Testis (tissue), 3 donors: Measurements from ENCODE around the gene SEMA3F. TPM values are rescaled to one million over a fixed set of nuclear protein-coding genes. Genes with fewer than 3 reads are reported as not detected.

ENCODE experiments used
- DNase-seq: peaks from one replicate; pipeline ENCODE4 v3.0.0-alpha.2; 2019
- H3K27ac ChIP-seq, 2 donors: fragments of 200-600 bp; sonication (generic); one replicate each; pipeline ENCODE4 v1.5.1; 2019
- H3K27me3 ChIP-seq: fragments of 200-600 bp; sonication (generic); one replicate; pipeline ENCODE4 v1.5.1; 2019
- H3K36me3 ChIP-seq: fragments of 200-600 bp; sonication (generic); one replicate; pipeline ENCODE4 v1.5.1; 2017; ENCODE audit warnings: low read depth; ENCODE audit errors: missing control alignments
- H3K4me1 ChIP-seq: fragments of 200-600 bp; sonication (generic); one replicate; pipeline ENCODE4 v1.5.1; 2019
- H3K4me3 ChIP-seq, 2 donors: fragments of 200-600 bp; sonication (generic); one replicate each; pipeline ENCODE4 v1.5.1; 2017 to 2019
- H3K9me3 ChIP-seq: fragments of 200-600 bp; sonication (generic); one replicate; pipeline ENCODE4 v1.5.1; 2017
- POLR2A ChIP-seq: fragments of 450-650 bp; IDR thresholded peaks from one replicate; pipeline ENCODE4 v1.6.1; 2017; ENCODE audit warnings: antibody characterized with exemption, mild to moderate bottlenecking, moderate library complexity
- WGBS, 2 donors: methylation state at CpG; one replicate each; pipeline ENCODE4 v1.1.5; 2018; 5-methylcytosine and 5-hydroxymethylcytosine counted together
- intact Hi-C: fragments of 100-400 bp; cut with DNase I; formaldehyde crosslinking; loops from one replicate; pipeline ENCODE4 v1.15.1; 2023; ENCODE audit warnings: low total_unique reads
- polyA plus RNA-seq: library from polyadenylated mRNA; stranded (reverse); fragments of 350-450 nt; fragmentation: Illumina TruSeq; extraction: RNeasy Lipid Tissue Mini Kit (QIAGEN cat#74804); gene quantifications from one replicate; pipeline ENCODE4 v1.2.3, GENCODE V29; 2014; ENCODE audit warnings: low read depth, low replicate concordance; ENCODE audit not compliant: insufficient read depth
- total RNA-seq, 2 donors: library from RNA; depleted of rRNA; stranded (reverse); fragments of >200 nt; gene quantifications; one replicate each; pipeline ENCODE4 v1.2.3, GENCODE V29; 2016
- TF ChIP-seq, protein P1 (sequence below), 3 experiments: fragments of 450-650 bp in 2 of 3; fragments of 200-600 bp in 1 of 3; sonication (generic) in 1 of 3; IDR thresholded peaks; one replicate each; pipeline ENCODE4 v1.5.1; 2016 to 2019; ENCODE audit warnings: antibody characterized with exemption in 3 of 3, mild to moderate bottlenecking in 2 of 3, moderate library complexity in 1 of 3

SEMA3F gene
- total and polyA plus RNA-seq, 3 donors from 2014 or later, result 6.9 to 8.3 (median 7.5) TPM

DNA sequence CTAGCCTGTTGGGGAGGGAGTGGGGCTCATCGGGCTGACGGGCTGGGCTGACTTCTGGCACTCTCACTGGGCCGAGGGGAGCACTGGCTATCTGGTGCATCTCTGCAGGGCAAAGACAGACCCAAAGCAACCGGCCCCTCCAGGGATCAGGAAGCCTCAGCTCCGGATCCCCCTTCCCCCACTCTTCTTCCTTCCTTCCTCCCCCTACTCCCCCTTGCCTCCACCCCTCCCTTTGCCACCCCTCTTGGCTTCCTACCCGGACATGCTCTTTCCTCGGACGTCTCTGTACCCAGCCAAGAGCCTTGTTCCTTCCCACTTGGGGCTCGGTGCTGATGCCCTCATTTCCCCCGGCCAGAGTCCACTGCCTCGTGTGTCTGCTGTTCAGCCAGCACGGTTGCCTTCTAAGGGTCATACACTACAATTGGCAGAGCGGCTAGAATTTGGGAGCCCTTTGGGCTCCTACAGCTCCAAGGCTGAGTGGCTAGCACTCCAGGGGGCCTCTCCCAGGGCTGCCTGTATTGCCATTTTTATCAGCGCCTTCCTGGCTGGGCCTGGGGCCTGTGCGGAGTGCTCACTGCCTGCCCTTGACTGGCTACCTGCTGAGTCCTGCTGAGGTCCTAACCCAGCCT, 10.9 kb downstream of the SEMA3F start:
- no peak overlapping the region for H3K27ac ChIP-seq
- no peak for TF ChIP-seq POLR2A
- TF ChIP-seq, protein P1, sequence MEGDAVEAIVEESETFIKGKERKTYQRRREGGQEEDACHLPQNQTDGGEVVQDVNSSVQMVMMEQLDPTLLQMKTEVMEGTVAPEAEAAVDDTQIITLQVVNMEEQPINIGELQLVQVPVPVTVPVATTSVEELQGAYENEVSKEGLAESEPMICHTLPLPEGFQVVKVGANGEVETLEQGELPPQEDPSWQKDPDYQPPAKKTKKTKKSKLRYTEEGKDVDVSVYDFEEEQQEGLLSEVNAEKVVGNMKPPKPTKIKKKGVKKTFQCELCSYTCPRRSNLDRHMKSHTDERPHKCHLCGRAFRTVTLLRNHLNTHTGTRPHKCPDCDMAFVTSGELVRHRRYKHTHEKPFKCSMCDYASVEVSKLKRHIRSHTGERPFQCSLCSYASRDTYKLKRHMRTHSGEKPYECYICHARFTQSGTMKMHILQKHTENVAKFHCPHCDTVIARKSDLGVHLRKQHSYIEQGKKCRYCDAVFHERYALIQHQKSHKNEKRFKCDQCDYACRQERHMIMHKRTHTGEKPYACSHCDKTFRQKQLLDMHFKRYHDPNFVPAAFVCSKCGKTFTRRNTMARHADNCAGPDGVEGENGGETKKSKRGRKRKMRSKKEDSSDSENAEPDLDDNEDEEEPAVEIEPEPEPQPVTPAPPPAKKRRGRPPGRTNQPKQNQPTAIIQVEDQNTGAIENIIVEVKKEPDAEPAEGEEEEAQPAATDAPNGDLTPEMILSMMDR (IDR thresholded peaks at IDR 0.05), result no peak
- H3K4me1 ChIP-seq, result peaks cover 30% of the 10 kb centered on the region
- no peaks in the 10 kb centered on the region for H3K36me3 ChIP-seq
- no peaks in the 10 kb centered on the region for H3K27me3 ChIP-seq
- H3K9me3 ChIP-seq, result no peaks in the 10 kb centered on the region
- no peak overlapping the region for H3K4me3 ChIP-seq
- 57 to 66% methylated on average over 11 to 15 of the region's 15 CpGs for WGBS, 2 donors
- DNase-seq, result no peak
- intact Hi-C loops, result no loop called here

DNA sequence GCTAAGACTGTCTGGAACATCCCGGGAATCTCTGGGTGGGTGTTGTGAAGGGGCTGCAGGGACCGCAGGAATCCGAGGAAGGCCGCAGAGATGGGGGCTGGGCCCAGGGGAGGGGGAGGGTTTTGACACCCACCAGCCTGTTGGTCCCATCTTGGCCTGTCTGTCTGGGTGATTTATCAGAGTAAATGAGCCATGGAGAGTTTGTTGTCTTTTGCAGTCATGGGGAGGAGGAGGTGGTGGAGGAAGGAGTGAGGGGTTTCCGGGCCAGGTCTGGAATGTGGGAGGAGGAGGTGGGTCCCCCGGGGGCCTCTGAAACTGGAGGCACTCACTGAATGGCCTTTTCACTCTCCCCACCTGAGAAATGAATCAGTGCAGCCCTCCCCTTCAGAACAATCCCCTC, 11.5 kb downstream of the SEMA3F start:
- no peaks in the 10 kb centered on the region for H3K9me3 ChIP-seq
- no peaks in the 10 kb centered on the region for H3K36me3 ChIP-seq
- no peak for TF ChIP-seq POLR2A
- H3K4me1 ChIP-seq, result peaks cover 25% of the 10 kb centered on the region
- H3K27me3 ChIP-seq, result no peaks in the 10 kb centered on the region
- H3K27ac ChIP-seq, result no peak overlapping the region
- no peak for DNase-seq
- no peak overlapping the region for H3K4me3 ChIP-seq
- 77 to 80% methylated on average over 6 of the region's 6 CpGs for WGBS, 2 donors
- intact Hi-C loops, result no loop called here

DNA sequence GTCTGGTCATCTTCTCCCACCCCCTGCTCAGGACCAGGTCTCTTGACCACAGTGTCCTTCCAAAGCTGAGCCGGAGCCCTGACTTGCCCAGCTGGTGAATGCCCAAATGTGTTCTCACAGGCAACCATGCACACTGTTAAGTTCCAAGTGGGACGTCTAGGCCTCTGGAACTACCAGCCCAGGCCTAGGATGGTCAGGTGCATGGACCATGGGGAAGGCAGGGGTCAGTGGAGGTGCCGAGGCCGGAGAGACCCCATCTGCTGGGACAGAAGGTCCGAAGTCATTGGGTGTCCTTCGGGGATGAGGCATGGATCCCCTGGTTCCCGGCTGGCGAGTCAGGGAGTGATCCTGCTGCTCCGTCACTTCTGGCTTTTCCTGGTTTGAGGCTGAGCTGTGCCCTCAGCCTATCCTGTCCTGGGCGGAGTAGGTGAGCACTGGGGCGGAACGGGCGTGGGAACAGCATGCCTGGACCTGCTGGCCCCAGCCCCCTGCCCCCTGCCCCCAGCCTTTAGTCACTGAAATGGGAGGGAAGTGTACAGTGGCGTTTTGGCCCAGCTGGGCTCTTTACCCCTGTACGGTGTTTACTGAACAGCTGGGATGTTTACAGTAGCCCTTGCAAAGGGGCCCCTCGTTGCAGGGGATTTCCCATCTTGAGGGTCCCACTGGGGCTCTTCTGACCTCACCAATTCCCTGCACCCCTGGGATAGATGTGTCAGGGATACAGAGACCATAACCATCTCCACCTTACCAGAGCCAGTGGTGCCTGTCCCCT, 12.1 kb downstream of the SEMA3F start:
- TF ChIP-seq POLR2A, result no peak
- TF ChIP-seq, protein P1 (IDR thresholded peaks at IDR 0.05), result no peak
- 81 to 88% methylated on average over 13 to 16 of the region's 16 CpGs for WGBS, 2 donors
- no peaks in the 10 kb centered on the region for H3K36me3 ChIP-seq
- no peaks in the 10 kb centered on the region for H3K27me3 ChIP-seq
- H3K4me1 ChIP-seq, result peaks cover 25% of the 10 kb centered on the region
- H3K9me3 ChIP-seq, result no peaks in the 10 kb centered on the region
- H3K27ac ChIP-seq, result no peak overlapping the region
- no peak for DNase-seq
- intact Hi-C loops, result no loop called here
- no peak overlapping the region for H3K4me3 ChIP-seq

DNA sequence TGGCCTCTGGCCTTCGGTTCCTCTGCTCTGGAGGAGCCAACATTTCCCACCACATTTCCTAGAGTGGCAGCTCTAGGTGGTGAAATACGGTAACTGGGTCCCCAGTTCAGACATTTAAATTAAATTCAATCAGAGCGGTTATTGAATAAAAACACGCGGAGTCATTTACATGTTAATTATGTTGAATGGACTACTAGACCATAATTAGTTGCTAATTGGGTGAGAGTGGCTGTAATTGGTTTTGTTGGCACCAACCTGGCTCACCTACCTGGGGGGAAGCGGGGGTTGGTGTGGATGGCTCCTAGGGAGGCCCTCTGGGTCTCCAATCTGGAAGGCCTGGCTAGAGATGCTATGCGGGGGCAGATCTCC, 12.7 kb downstream of the SEMA3F start:
- no peaks in the 10 kb centered on the region for H3K36me3 ChIP-seq
- WGBS, 2 donors, result 92% methylated on average over 7 of the region's 7 CpGs
- intact Hi-C loops, result no loop called here
- H3K27ac ChIP-seq, result no peak overlapping the region
- no peak for DNase-seq
- H3K9me3 ChIP-seq, result no peaks in the 10 kb centered on the region
- no peaks in the 10 kb centered on the region for H3K27me3 ChIP-seq
- no peak overlapping the region for H3K4me3 ChIP-seq
- TF ChIP-seq, protein P1 (IDR thresholded peaks at IDR 0.05), result no peak
- no peak for TF ChIP-seq POLR2A
- H3K4me1 ChIP-seq, result peaks cover 25% of the 10 kb centered on the region

DNA sequence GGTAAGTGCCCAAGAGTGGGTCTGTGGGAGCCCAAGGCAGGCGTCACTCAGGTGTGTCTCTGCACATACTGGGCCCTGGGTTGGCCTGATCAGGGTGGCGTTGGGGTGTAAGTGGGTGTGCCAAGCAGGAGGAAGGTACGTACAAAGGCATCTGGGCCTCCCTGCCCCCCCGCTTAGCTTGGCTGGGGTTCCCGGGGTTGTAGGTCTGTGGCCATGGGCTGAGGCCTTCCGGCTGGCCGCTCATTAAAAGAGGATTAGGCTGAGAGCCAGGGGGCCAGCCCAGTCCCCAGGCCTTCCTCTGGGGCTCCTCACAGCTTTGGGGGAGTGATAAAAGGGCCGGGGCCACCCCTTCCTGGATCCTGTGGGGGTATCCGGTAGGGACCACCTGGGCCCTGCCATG, 13.3 kb downstream of the SEMA3F start:
- H3K9me3 ChIP-seq, result no peaks in the 10 kb centered on the region
- peaks cover 25% of the 10 kb centered on the region for H3K4me1 ChIP-seq
- H3K27me3 ChIP-seq, result no peaks in the 10 kb centered on the region
- DNase-seq, result no peak
- no peak overlapping the region for H3K27ac ChIP-seq
- TF ChIP-seq, protein P1 (IDR thresholded peaks at IDR 0.05), result no peak
- no peak for TF ChIP-seq POLR2A
- H3K36me3 ChIP-seq, result no peaks in the 10 kb centered on the region
- WGBS, 2 donors, result 67 to 75% methylated on average over 1 to 9 of the region's 9 CpGs
- no peak overlapping the region for H3K4me3 ChIP-seq
- intact Hi-C loops, result no loop called here
